Right cardiac atrium (tissue), 5 donors: ENCODE results near the gene TMEM260. TPM values are rescaled to one million over a fixed set of nuclear protein-coding genes. Genes with fewer than 3 reads are reported as not detected.

ENCODE experiments used
- ATAC-seq, 2 donors: fragments of 200-7000 bp; cut with Tn5 transposase; one replicate each; pipeline versions ENCODE4 v1.8.0 to v1.9.1; 2020; ENCODE audit warnings: moderate library complexity in 2 of 2, mild to moderate bottlenecking in 1 of 2
- DNase-seq, 3 donors: peaks; one replicate each; pipeline ENCODE4 v3.0.0-alpha.2; 2020
- H3K27ac ChIP-seq: one replicate; pipeline ENCODE4 v1.5.1; 2013; ENCODE audit warnings: mild to moderate bottlenecking, low read length, control low read depth, moderate library complexity
- H3K27me3 ChIP-seq: one replicate; pipeline ENCODE4 v1.6.1; 2013; ENCODE audit not compliant: control insufficient read depth, insufficient read depth
- H3K4me1 ChIP-seq: one replicate; pipeline ENCODE4 v1.6.1; 2013; ENCODE audit warnings: low read length; ENCODE audit not compliant: control insufficient read depth, insufficient read depth
- H3K4me3 ChIP-seq: one replicate; pipeline ENCODE4 v1.5.1; 2013; ENCODE audit warnings: low read length, control low read depth
- H3K9me3 ChIP-seq: one replicate; pipeline ENCODE4 v1.6.1; 2013; ENCODE audit warnings: low read length; ENCODE audit not compliant: control insufficient read depth
- WGBS: extraction: QIAGEN DNeasy Blood & Tissue Kit; methylation state at CpG from one replicate; pipeline ENCODE4 v1.1.7; 2013; 5-methylcytosine and 5-hydroxymethylcytosine counted together
- intact Hi-C, 4 donors: fragments of 100-400 bp; cut with DNase I; formaldehyde crosslinking; loops; one replicate each; pipeline versions ENCODE4 v1.11.0 to v1.14.0; 2022 to 2023
- long read RNA-seq, 4 donors: library from polyadenylated mRNA; unstranded; transcript quantifications; one replicate each; pipeline ENCODE4 v2.0.0, GENCODE V29; 2020 to 2021
- polyA plus RNA-seq: library from polyadenylated mRNA; stranded (reverse); fragments of 200-250 nt; gene quantifications from one replicate; pipeline ENCODE4 v1.2.3, GENCODE V29; 2013
- total RNA-seq, 4 donors: library from RNA; stranded (reverse); fragmentation: NEBNext Ultra II Directional; extraction: Animal tissue kit (Norgen Biotek cat#: 25700); gene quantifications; one replicate each; pipeline ENCODE4 v1.2.1, GENCODE V29; 2021
- donor health status: healthy with polysubstance abuse.
- donor health status: DM: no; HTN: yes; CAD: no.
- donor health status: DM: no; HTN: no; CAD: no.
- donor health status: DM: no; HTN: yes; CAD: no; lungs with severe emphysema.
- donor health status: DM: yes; HTN: yes; CAD: no.

TMEM260 gene
- total RNA-seq = 1 to 10 TPM; 7.0 to 8.9 (median 8.1) TPM
- polyA plus RNA-seq = 3.5 TPM
- long read RNA-seq, donor 1, full-length matches to known transcripts = 5 of 11 reads
- long read RNA-seq, donor 1, partial matches to known transcripts = 0 of 11 reads
- long read RNA-seq, donor 1, other reads (novel, unspliced or antisense) = 6 of 11 reads
- long read RNA-seq, donor 2, full-length matches to known transcripts = 1 of 3 reads
- long read RNA-seq, donor 2, partial matches to known transcripts = 0 of 3 reads
- long read RNA-seq, donor 2, other reads (novel, unspliced or antisense) = 2 of 3 reads
- long read RNA-seq, donor 3, partial matches to known transcripts = 2 of 15 reads
- long read RNA-seq, donor 3, other reads (novel, unspliced or antisense) = 12 of 15 reads
- long read RNA-seq, donor 4, partial matches to known transcripts = 1 of 3 reads
- long read RNA-seq, donor 4, other reads (novel, unspliced or antisense) = 2 of 3 reads

DNA sequence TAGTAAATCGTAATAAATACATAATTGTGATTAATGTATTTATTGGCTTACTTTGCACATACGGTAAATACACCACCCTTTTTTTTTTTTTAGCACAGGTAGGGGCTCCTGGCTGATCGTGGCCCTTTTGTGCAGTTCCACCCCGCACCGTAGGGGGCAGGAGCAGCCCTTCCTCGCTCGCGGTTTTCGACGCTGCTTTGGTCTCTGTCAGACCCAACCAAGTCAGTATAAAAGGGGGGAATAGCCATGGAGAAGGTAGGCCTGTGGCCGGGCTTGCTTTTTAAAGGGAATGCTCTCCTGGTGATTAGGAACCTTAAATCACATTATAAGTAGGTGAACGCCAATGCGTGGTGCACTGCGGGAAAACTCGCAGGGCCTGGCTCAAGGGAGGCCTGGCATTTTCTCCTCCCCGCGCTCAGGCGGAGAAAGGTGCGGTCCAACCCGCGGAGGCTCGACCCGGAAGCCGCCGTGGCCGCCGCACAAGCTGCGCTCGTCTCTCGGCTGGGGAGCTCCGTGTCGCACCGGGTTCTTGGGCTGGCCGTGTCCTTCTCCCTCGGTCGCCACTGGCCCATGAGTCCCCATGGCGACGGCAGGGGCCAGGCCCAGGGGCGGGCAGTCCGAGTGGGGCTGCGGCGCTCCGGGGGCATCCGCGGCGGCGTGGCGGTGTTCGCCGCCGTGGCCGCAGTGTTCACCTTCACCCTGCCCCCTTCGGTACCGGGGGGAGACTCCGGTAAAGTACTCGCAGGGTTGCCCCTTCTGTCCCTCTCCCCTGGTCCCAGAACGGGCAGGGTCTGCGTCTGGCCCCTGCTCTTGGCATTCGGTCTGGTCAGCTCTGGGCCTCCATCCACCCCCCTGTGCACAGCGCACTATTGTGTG lies at the start of gene TMEM260:
Gene TMEM260 (plus strand): TSS at position 454 of the 876 bp plus-strand sequence. CDS start 117 bp downstream, at position 571.
- DNase-seq = peak; percentile 81 to 93 (median 93)
- H3K4me3 ChIP-seq = peak within 1 kb of the TSS; percentile 94
- H3K4me1 ChIP-seq = peaks cover 2% of the 10 kb centered on the region
- H3K27me3 ChIP-seq = no peaks in the 10 kb centered on the region
- intact Hi-C loops = no loop called here
- no peaks in the 10 kb centered on the region for H3K9me3 ChIP-seq
- under 1% methylated on average over 60 of the region's 60 CpGs for WGBS
- peak within 1 kb of the TSS; percentile 76 for H3K27ac ChIP-seq
- peak; percentile 97 to 98 for ATAC-seq

GRCh38 chr14:56532546-56532945 lies 47.1 kb upstream of the TMEM260 start:
- DNase-seq (no peak), ATAC-seq (no peak)
- no peaks in the 10 kb centered on the region for H3K9me3 ChIP-seq
- WGBS = 88% methylated on average over 7 of the region's 7 CpGs
- no peak overlapping the region for H3K4me3 ChIP-seq
- no peaks in the 10 kb centered on the region for H3K27me3 ChIP-seq
- H3K4me1 ChIP-seq = no peaks in the 10 kb centered on the region
- H3K27ac ChIP-seq = no peak overlapping the region
- intact Hi-C loops = no loop called here

- intact Hi-C loops = no loop called here
- 88% methylated on average over 10 of the region's 10 CpGs for WGBS
- no peaks in the 10 kb centered on the region for H3K4me1 ChIP-seq
- no peak overlapping the region for H3K27ac ChIP-seq
- H3K27me3 ChIP-seq = no peaks in the 10 kb centered on the region
- ATAC-seq (no peak), DNase-seq (no peak)
- H3K9me3 ChIP-seq = no peaks in the 10 kb centered on the region
- H3K4me3 ChIP-seq = no peak overlapping the region
These were observed 44.9 kb upstream of the TMEM260 start for GRCh38 chr14:56534656-56535055.

GRCh38 chr14:56539862-56540261 lies 39.7 kb upstream of the TMEM260 start:
- Histone ChIP-seq H3K27me3 (no peaks in the 10 kb centered on the region), H3K9me3 (no peaks in the 10 kb centered on the region), H3K4me1 (no peaks in the 10 kb centered on the region), H3K27ac (no peak overlapping the region), H3K4me3 (no peak overlapping the region)
- DNase-seq (no peak), ATAC-seq (no peak)
- 86% methylated on average over 2 of the region's 2 CpGs for WGBS
- intact Hi-C loops = no loop called here

DNA sequence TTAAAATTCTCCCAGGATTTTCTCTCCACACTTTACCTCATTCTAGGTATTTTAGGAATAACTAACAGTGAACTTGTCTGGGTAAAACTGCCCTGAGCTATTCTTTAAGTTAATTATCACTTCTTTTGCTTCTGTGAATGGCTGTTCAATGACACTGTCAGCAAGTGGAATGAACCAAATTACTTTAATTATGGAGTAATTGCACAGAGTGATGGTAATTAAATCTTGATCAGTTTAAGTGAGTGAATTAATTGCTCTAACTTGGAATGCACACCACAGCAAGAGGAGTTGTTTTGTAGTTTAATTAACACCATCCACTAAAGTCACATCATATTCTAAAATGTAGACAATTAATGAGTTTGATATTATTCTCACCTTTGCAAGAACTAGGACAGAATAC lies 36.2 kb upstream of the TMEM260 start:
- Histone ChIP-seq H3K9me3 (no peaks in the 10 kb centered on the region), H3K27ac (no peak overlapping the region), H3K4me3 (no peak overlapping the region), H3K27me3 (no peaks in the 10 kb centered on the region), H3K4me1 (no peaks in the 10 kb centered on the region)
- intact Hi-C loops = no loop called here
- DNase-seq (no peak), ATAC-seq (no peak)

DNA sequence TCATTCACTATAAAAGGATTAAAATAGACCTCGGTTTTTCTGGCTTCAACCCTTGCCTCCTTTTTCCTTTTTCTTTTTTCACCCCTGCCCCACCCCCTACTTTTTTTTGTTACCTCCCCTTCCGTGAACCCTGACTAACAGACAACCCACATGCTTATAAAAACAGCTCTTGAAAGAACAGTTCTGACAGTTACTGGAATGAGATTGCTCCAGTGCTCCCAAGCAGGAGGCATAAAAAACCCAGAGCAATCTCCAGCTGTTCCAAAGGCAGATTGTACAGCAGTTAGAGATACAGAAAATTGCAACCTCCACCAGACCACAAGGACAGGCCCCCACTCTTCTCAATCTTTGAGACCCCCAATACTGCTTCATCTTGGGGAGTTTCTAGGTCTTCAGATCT lies 29.9 kb upstream of the TMEM260 start:
- no peaks in the 10 kb centered on the region for H3K4me1 ChIP-seq
- WGBS = 35% methylated on average over 2 of the region's 2 CpGs
- no peaks in the 10 kb centered on the region for H3K9me3 ChIP-seq
- no peak for DNase-seq
- H3K27me3 ChIP-seq = no peaks in the 10 kb centered on the region
- no peak for ATAC-seq
- no peak overlapping the region for H3K4me3 ChIP-seq
- H3K27ac ChIP-seq = no peak overlapping the region
- intact Hi-C loops = no loop called here

GRCh38 chr14:56552615-56553014 lies 27.0 kb upstream of the TMEM260 start:
- no peak overlapping the region for H3K4me3 ChIP-seq
- H3K4me1 ChIP-seq = no peaks in the 10 kb centered on the region
- H3K27ac ChIP-seq = no peak overlapping the region
- intact Hi-C loops = no loop called here
- 22% methylated on average over 4 of the region's 4 CpGs for WGBS
- no peaks in the 10 kb centered on the region for H3K9me3 ChIP-seq
- H3K27me3 ChIP-seq = no peaks in the 10 kb centered on the region
- ATAC-seq (no peak), DNase-seq (no peak)

GRCh38 chr14:56554301-56554700 lies 25.3 kb upstream of the TMEM260 start:
- ATAC-seq (no peak), DNase-seq (no peak)
- intact Hi-C loops = no loop called here

DNA sequence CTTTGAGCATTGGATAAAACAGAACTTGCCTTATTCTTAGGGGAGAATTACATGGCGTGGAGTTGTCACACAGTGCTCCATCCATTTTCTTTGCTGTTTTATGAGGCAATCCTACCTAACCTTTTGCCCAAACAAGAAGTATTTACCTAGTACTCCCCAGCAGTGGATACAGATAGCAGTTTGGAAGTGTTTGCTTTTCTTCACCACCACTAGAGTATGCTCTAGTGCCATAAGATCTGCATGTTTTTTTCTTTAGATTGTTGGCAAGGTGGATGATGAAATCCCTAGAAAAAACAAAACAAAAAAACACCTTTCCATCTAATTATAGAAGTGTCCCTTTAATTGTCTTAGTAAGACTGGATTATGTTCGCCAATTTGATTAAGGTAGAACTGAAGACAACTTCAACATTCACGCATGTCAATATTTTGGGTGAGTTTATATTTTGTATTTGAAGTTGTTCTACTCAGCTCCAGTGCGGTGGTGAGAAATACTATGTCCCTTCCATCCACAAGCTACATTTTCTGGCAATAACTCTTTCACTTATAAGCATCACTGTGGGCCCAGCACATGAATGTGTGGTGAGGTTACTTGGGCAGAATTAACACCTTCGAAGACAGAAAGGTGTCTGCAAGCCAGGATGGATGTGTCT lies 23.6 kb upstream of the TMEM260 start:
- Histone ChIP-seq H3K27me3 (no peaks in the 10 kb centered on the region), H3K4me1 (no peaks in the 10 kb centered on the region), H3K4me3 (no peak overlapping the region), H3K27ac (no peak overlapping the region), H3K9me3 (no peaks in the 10 kb centered on the region)
- DNase-seq = no peak
- intact Hi-C loops = no loop called here
- WGBS = 50% methylated on average over 5 of the region's 5 CpGs
- ATAC-seq = no peak

More at GRCh38 chr14:56554301-56554700, 25.3 kb upstream of the TMEM260 start:
- Histone ChIP-seq H3K4me1 (no peaks in the 10 kb centered on the region), H3K27ac (no peak overlapping the region), H3K4me3 (no peak overlapping the region), H3K27me3 (no peaks in the 10 kb centered on the region), H3K9me3 (no peaks in the 10 kb centered on the region)
- WGBS = 71% methylated on average over 6 of the region's 6 CpGs

DNA sequence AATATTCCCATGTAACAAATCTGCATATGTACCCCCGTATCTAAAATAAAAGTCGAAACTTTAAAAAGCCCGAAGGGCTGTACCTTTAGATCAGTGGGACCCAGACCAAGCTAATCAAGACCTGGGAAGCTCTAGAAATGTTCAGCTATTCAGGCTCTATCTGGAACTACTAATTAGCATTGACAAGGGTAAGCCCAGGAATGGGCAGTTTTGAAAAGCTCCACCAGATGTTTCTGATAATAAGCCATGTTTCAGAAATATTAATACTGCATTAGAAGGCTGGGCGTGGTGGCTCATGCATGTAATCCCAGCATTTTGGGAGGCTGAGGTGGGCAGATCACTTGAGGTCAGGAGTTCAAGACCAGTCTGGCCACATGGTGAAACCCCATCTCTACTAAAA lies 20.4 kb upstream of the TMEM260 start:
- H3K4me3 ChIP-seq = no peak overlapping the region
- H3K27ac ChIP-seq = no peak overlapping the region
- H3K9me3 ChIP-seq = no peaks in the 10 kb centered on the region
- DNase-seq = no peak
- no peaks in the 10 kb centered on the region for H3K27me3 ChIP-seq
- no peaks in the 10 kb centered on the region for H3K4me1 ChIP-seq
- ATAC-seq = no peak
- intact Hi-C loops = no loop called here
- 87% methylated on average over 4 of the region's 4 CpGs for WGBS

GRCh38 chr14:56561606-56562005 lies 18.0 kb upstream of the TMEM260 start:
- Histone ChIP-seq H3K9me3 (no peaks in the 10 kb centered on the region), H3K4me1 (no peaks in the 10 kb centered on the region), H3K4me3 (no peak overlapping the region), H3K27me3 (no peaks in the 10 kb centered on the region), H3K27ac (no peak overlapping the region)
- 37% methylated on average over 2 of the region's 2 CpGs for WGBS
- ATAC-seq (no peak), DNase-seq (no peak)
- intact Hi-C loops = no loop called here
